KOPT-K1 (cell line): ENCODE data around the gene UGT1A3.

Experiments
- H3K27ac ChIP-seq: fragments of 200-600 bp; sonication (generic); 2 replicates; pipeline ENCODE4 v1.5.1; 2016; ENCODE audit warnings: antibody characterized with exemption, mild to moderate bottlenecking, low read depth, low read length; ENCODE audit not compliant: poor library complexity, severe bottlenecking
- H3K36me3 ChIP-seq: fragments of 200-600 bp; sonication (generic); 2 replicates; pipeline ENCODE4 v1.5.1; 2017; ENCODE audit warnings: antibody characterized with exemption, mild to moderate bottlenecking, low read length, moderate library complexity; ENCODE audit not compliant: insufficient read depth
- H3K9me3 ChIP-seq: fragments of 200-600 bp; sonication (generic); 2 replicates; pipeline ENCODE4 v1.5.1; 2017; ENCODE audit warnings: antibody characterized with exemption, low read length, mild to moderate bottlenecking; ENCODE audit not compliant: insufficient read depth, poor library complexity, severe bottlenecking

Gene UGT1A3

DNA sequence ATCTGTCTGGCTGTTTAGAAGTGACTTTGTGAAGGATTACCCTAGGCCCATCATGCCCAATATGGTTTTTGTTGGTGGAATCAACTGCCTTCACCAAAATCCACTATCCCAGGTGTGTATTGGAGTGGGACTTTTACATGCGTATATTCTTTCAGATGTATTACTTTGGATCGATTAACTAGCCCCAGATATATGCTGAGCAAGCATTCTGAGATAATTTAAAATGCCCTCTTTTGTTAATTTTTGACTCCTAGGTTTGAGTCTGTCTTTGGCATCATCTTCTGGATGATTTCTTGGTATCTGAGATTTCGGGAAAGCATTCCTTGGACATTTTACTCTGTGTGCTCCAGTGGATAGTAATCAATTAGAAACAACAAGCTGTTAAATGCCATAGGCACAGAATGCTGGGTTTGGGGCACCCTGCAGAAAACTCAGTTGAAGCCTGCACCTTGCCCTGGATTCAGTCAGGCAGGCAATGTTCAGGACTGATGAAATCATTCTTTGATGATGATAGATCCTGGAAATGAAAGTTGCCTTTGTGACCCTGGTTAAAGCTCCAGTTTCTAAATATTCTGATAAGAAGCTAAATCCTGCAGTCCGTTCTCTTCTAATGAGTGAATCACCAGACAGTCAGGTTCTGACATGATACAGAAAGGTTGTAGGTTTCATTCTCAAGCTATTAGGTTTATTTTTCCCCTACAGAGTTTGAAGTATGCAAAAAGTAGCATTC, 32.4 kb downstream of the UGT1A3 start:
- no peaks in the 10 kb centered on the region for H3K9me3 ChIP-seq
- H3K27ac ChIP-seq, result no peak overlapping the region
- no peaks in the 10 kb centered on the region for H3K36me3 ChIP-seq

DNA sequence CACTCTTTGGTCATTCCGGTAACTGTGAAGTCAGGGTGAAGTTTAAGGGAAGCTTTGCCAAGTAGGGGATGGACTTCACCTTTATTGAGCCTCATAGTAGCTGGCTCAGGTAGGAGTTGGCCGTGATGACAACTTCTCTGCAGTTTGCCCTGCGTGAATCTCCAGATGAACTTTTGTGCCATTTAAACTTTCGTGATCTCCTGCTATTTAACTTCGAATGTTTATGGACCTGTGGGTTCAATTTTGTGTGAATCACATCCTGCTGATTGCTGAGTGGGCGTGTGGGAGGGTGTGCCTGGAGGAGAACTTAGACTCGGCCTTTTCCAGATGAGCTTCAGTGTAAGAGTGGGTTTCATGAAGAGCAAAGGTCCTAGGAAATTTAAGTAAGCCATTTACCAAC, 35.4 kb downstream of the UGT1A3 start:
- Histone ChIP-seq H3K9me3 (no peaks in the 10 kb centered on the region), H3K27ac (no peak overlapping the region), H3K36me3 (no peaks in the 10 kb centered on the region)

DNA sequence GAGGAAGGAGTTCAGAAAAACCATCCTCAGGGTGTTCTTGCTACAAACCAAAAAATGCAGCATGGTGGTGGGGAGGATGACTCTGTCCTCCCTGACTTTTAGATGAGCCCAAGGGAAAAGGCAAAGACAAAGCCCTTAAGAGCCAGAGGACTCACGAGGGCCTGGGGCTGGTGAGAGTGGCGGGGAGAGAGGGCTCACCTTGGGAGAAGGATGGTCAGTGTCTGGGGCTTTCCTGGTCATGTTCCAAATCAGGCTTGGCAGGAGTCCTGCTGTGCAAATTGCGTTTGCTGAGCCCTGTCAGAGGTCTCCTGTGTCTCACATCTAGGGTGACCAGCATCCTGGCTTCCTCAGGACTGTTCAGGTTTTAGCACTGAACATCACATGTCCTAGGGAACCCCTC, 35.9 kb downstream of the UGT1A3 start:
- H3K36me3 ChIP-seq, result no peaks in the 10 kb centered on the region
- no peaks in the 10 kb centered on the region for H3K9me3 ChIP-seq
- H3K27ac ChIP-seq, result no peak overlapping the region

DNA sequence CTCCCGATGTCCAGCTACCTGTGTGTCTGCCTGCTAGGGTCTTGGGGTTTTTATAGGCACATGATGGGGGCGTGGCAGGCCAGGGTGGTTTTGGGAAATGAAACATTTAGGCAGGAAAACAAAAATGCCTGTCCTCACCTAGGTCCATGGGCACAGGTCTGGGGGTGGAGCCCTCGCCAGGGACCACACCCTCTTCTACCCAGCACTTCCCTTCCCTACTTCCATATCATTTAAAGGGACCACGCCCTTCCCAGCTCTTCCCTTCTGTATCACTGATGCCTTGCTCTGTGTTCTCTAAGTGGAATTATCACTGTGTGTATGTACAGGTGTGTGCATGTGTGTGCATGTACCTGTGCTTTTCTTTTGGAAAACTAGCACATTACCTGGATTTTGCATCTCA, 37.6 kb downstream of the UGT1A3 start:
- H3K36me3 ChIP-seq, result no peaks in the 10 kb centered on the region
- no peak overlapping the region for H3K27ac ChIP-seq
- no peaks in the 10 kb centered on the region for H3K9me3 ChIP-seq

DNA sequence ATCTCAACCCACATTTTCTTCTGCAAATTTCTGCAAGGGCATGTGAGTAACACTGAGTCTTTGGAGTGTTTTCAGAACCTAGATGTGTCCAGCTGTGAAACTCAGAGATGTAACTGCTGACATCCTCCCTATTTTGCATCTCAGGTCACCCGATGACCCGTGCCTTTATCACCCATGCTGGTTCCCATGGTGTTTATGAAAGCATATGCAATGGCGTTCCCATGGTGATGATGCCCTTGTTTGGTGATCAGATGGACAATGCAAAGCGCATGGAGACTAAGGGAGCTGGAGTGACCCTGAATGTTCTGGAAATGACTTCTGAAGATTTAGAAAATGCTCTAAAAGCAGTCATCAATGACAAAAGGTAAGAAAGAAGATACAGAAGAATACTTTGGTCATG, 39.2 kb downstream of the UGT1A3 start:
- H3K9me3 ChIP-seq, result no peaks in the 10 kb centered on the region
- no peaks in the 10 kb centered on the region for H3K36me3 ChIP-seq
- no peak overlapping the region for H3K27ac ChIP-seq

DNA sequence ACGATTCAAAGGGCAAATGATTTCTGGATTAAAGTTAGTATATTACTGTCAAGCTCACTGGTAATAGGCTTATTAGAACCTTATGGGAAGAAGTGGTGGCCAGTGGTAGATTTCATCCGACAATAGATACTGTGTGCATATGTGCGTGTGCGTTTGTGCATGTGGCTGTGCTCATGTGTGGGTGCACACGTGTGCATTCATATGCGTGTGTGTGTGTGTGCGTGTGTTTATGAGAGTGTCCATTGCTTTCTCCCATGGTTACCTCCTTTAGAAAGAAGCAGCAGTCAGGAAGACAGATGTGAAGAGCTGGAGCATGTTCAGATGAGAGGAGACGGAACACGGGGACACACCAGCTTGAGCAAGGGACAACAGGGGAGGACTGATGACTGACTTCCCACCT, 40.4 kb downstream of the UGT1A3 start:
- Histone ChIP-seq H3K36me3 (no peaks in the 10 kb centered on the region), H3K9me3 (no peaks in the 10 kb centered on the region), H3K27ac (no peak overlapping the region)

DNA sequence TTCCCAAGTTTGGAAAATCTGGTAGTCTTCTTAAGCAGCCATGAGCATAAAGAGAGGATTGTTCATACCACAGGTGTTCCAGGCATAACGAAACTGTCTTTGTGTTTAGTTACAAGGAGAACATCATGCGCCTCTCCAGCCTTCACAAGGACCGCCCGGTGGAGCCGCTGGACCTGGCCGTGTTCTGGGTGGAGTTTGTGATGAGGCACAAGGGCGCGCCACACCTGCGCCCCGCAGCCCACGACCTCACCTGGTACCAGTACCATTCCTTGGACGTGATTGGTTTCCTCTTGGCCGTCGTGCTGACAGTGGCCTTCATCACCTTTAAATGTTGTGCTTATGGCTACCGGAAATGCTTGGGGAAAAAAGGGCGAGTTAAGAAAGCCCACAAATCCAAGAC, 43.3 kb downstream of the UGT1A3 start:
- H3K9me3 ChIP-seq, result peaks cover 20% of the 10 kb centered on the region
- no peaks in the 10 kb centered on the region for H3K36me3 ChIP-seq

DNA sequence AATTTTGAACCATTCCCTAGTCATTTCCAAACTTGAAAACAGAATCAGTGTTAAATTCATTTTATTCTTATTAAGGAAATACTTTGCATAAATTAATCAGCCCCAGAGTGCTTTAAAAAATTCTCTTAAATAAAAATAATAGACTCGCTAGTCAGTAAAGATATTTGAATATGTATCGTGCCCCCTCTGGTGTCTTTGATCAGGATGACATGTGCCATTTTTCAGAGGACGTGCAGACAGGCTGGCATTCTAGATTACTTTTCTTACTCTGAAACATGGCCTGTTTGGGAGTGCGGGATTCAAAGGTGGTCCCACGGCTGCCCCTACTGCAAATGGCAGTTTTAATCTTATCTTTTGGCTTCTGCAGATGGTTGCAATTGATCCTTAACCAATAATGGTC, 43.7 kb downstream of the UGT1A3 start:
- H3K36me3 ChIP-seq, result no peaks in the 10 kb centered on the region
- no peak overlapping the region for H3K27ac ChIP-seq
- peaks cover 24% of the 10 kb centered on the region for H3K9me3 ChIP-seq

More for the DNA sequence above, 43.3 kb downstream of the UGT1A3 start:
- H3K27ac ChIP-seq, result no peak overlapping the region

DNA sequence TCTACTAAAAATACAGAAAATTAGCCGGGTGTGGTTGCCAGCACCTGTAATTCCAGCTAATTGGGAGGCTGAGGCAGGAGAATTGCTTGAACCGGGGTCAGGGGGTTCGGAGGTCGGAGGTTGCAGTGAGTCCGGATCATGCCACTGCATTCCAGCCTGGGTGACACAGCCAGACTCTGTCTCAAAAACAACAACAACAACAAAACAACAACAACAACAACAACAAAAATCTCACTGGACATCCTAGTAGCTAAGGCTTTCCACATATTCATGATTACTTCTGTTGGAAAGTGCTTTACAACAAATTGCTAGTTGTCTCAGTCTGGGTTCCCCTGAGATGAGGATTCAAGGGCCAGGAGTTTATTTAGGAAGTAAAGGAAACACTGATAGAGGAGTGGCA, 45.0 kb downstream of the UGT1A3 start:
- H3K27ac ChIP-seq, result no peak overlapping the region
- peaks cover 24% of the 10 kb centered on the region for H3K9me3 ChIP-seq
- no peaks in the 10 kb centered on the region for H3K36me3 ChIP-seq

DNA sequence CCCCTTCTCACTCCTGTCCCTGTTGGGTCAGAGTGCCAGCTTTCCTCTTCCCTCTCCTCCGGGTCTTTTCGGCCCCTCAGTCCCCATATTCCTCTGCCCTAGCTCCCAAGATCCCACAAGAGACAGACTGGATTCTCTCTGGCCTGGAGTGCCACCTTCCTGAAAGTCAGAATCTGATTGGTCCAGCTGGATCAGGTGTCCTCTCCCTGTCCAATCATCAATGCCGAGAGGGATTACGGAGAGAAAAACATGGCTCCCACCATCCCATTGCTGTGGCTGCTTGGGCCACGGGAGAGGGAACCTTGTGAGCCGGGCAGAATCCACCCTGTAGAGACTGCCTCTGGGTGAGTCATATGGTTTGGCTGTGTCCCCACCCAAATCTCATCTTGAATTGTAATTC, 46.6 kb downstream of the UGT1A3 start:
- Histone ChIP-seq H3K9me3 (peaks cover 24% of the 10 kb centered on the region), H3K36me3 (no peaks in the 10 kb centered on the region), H3K27ac (no peak overlapping the region)

DNA sequence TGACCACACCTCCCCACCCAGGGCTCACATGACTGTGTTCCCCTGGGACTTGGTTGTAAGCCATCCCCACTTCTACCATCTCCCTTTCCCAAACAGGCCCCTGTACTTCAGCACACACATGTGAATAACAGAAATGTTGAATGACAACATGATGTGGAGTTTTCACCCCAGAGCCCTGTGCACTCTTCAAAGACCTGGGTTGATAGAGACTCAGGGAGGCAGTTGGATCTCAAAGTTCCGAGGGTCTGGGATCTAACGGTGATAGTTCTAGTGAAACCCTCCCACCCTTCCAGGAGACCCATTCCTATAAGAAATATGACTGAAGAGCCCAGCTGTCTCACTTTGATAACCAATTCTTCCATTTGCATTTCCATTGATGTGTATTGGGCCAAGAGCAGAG, 49.2 kb downstream of the UGT1A3 start, which contains the start of gene MROH2A:
Gene MROH2A, plus strand, starts transcription at position 301 of the 400 bp plus-strand sequence. CDS start 1,029 bp downstream, outside the sequence.
- H3K9me3 ChIP-seq, result peaks cover 24% of the 10 kb centered on the region
- H3K36me3 ChIP-seq, result no peaks in the 10 kb centered on the region
- H3K27ac ChIP-seq, result no peak within 1 kb of the TSS

DNA sequence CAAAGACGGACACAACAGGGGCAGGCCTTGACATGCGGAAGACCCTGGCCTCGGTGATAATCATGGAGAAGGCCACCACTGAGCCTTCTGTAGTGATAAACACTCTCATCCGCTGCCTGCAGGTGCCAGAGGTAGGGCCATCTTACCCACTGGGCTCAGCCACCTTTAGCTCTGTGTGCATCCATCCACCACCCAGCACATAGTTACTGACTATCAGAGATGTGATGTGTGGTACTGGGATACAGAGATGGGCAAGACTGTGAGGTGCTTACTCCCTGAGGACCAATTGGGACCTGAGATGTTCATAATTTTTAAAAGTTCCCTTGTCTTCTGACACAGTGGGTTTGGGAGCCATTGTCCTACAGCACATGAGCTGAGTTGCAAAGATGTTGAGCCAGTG, 50.9 kb downstream of the UGT1A3 start:
- H3K9me3 ChIP-seq, result peaks cover 29% of the 10 kb centered on the region
- no peak overlapping the region for H3K27ac ChIP-seq
- no peaks in the 10 kb centered on the region for H3K36me3 ChIP-seq

DNA sequence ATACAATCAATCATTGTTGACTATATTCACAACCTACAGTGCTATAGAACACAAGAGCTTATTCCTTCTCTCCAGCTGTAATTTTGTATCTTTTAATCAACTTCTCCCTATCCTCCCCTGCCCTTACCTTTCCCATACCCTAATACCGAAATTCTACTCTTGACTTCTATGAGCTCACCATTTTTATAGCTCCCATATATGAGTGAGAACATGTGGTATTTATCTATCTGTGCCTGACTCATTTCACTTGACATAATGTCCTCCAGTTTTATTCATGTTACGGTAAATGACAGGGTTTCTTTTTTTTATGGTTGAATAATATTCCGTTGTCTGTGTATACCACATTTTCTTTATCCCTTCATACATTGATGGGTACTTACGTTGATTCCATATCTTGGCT, 51.9 kb downstream of the UGT1A3 start:
- Histone ChIP-seq H3K9me3 (peaks cover 21% of the 10 kb centered on the region), H3K36me3 (no peaks in the 10 kb centered on the region), H3K27ac (no peak overlapping the region)

DNA sequence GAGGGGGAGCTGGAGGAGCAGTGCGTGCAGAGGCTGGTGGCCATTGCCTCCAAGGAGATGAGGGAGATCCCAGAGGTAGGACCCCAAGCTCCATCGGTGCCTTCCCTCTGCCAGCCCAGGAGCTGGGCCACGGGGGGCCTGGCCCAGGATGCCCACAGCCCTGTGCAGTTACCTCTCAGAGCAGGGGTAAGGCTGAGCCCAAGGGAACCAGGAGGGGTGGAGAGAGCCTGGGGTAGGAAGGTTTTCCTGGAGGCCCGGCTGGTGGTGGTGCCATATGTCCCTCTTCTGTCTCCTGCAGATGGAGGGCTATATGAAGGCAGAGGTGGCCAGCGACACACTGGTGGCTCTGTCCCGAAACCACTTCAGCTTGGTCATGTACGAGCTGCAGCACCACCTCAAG, 60.7 kb downstream of the UGT1A3 start:
- peaks cover 9% of the 10 kb centered on the region for H3K9me3 ChIP-seq
- H3K36me3 ChIP-seq, result no peaks in the 10 kb centered on the region
- H3K27ac ChIP-seq, result no peak overlapping the region

DNA sequence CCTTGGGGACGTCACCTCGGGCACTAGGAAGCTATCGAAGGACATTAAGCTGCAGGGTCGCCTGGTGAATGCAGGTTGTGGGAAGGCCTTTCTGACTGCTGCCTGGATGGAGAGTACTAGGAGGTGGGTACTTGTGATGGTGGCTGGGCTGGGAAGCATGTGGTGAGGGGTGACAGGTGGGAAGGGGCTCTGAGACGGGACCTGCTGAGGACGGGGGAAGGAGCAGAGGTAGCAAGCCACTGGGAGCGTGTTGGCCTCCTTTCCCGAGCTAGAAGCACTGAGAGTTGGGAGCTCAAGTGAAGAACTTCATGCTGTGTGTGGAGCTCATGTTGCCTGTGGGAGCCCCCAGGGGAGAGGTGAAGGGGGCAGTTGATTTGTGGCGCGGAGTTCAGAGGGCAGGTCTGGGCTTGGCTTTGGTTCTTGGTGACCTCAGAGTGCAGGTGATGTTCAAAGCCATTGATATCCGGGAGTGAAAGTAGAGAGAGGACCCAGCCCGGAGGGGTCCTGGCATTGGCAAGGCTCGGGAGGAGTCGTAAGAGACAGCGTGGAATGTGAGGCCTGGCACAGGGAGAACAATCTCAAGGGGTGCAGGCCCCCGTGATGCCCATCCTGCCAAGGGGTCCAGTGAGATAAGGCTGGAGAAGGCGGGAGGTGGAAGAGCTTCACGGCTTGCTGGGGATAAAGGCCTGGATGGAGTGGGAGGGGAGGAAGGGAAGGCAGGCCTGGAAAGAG, 62.5 kb downstream of the UGT1A3 start:
- Histone ChIP-seq H3K27ac (no peak overlapping the region), H3K36me3 (no peaks in the 10 kb centered on the region), H3K9me3 (peaks cover 1% of the 10 kb centered on the region)

DNA sequence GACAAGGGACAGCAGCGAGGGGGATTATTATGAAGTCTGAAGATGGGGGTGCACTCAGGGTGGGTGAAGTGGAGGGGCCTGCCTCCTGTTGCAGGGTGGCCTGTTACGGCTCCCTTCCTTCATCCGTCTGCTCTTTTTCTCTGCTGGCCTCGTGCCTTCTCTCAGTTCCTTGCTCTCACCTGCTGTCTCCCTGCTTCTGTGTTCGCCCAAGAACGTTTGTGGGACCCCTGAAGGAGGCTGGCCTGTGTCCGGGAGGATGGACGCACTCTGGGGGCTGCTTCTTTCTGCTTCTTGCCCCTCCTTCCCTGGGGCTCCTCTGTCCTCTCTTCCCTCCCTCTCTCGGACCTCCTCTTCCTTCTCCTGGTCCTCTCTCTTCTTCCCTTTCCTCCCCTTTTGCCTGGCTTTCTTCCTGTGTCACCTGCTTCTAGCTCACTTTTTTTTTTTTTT, 63.1 kb downstream of the UGT1A3 start:
- no peak overlapping the region for H3K27ac ChIP-seq
- H3K9me3 ChIP-seq, result no peaks in the 10 kb centered on the region
- H3K36me3 ChIP-seq, result no peaks in the 10 kb centered on the region
